DOHH2 (cell line): ENCODE results near the gene DNAH10.

ENCODE experiments used
- H3F3A ChIP-seq: fragments of 200-600 bp; sonication (generic), shearing (Covaris generic); 2 replicates; pipeline ENCODE4 v1.6.0; 2016; ENCODE audit warnings: antibody characterized with exemption, mild to moderate bottlenecking; ENCODE audit not compliant: control insufficient read depth, insufficient read depth
- H3K27ac ChIP-seq: fragments of 200-600 bp; sonication (generic); 2 replicates; pipeline ENCODE4 v1.5.1; 2014; ENCODE audit warnings: low read depth, mild to moderate bottlenecking, low read length, moderate library complexity
- H3K27me3 ChIP-seq: fragments of 200-600 bp; sonication (generic); 2 replicates; pipeline ENCODE4 v1.6.1; 2014; ENCODE audit warnings: mild to moderate bottlenecking, low read length, mixed read lengths; ENCODE audit not compliant: control insufficient read depth
- H3K36me3 ChIP-seq: fragments of 200-600 bp; sonication (generic); 2 replicates; pipeline ENCODE4 v1.6.1; 2014; ENCODE audit warnings: mild to moderate bottlenecking, low read length, moderate library complexity, mixed read lengths; ENCODE audit not compliant: control insufficient read depth
- H3K4me1 ChIP-seq: fragments of 200-600 bp; sonication (generic); 2 replicates; pipeline ENCODE4 v1.6.1; 2014; ENCODE audit warnings: mild to moderate bottlenecking, low read length, mixed read lengths; ENCODE audit not compliant: control insufficient read depth
- H3K4me2 ChIP-seq: fragments of 200-600 bp; sonication (generic); 2 replicates; pipeline ENCODE4 v1.6.0; 2014; ENCODE audit warnings: mild to moderate bottlenecking, low read length, moderate library complexity
- H3K4me3 ChIP-seq: fragments of 200-600 bp; sonication (generic); 2 replicates; pipeline ENCODE4 v1.5.1; 2014; ENCODE audit warnings: mild to moderate bottlenecking, low read length, mixed read lengths
- H3K79me2 ChIP-seq: fragments of 200-600 bp; sonication (generic); 2 replicates; pipeline ENCODE4 v1.6.1; 2014; ENCODE audit warnings: mild to moderate bottlenecking, low read length, mixed read lengths; ENCODE audit not compliant: control insufficient read depth
- H3K9me2 ChIP-seq: fragments of 200-600 bp; sonication (generic); replicated peaks from 2 replicates; pipeline ENCODE4 v1.6.1; 2014; ENCODE audit warnings: mild to moderate bottlenecking, low read length, mixed read lengths; ENCODE audit not compliant: control insufficient read depth
- H3K9me3 ChIP-seq: fragments of 200-600 bp; sonication (generic); 2 replicates; pipeline ENCODE4 v1.6.1; 2014; ENCODE audit warnings: antibody characterized with exemption, low read length, mixed read lengths; ENCODE audit not compliant: control insufficient read depth, insufficient read depth
- H4K20me1 ChIP-seq: fragments of 200-600 bp; sonication (generic); 2 replicates; pipeline ENCODE4 v1.6.0; 2014; ENCODE audit warnings: low read depth, mild to moderate bottlenecking, antibody characterized with exemption, low read length, moderate library complexity; ENCODE audit not compliant: control insufficient read depth, insufficient read depth
- CTCF ChIP-seq: fragments of 200-600 bp; sonication (generic); IDR thresholded peaks from one replicate; pipeline ENCODE4 v1.5.1; 2014; ENCODE audit warnings: antibody characterized with exemption, mild to moderate bottlenecking, low read depth, low read length; ENCODE audit not compliant: poor library complexity, severe bottlenecking
- EZH2phosphoT487 ChIP-seq: fragments of 200-600 bp; sonication (generic); IDR thresholded peaks from 2 replicates; pipeline ENCODE4 v1.6.1; 2017; ENCODE audit warnings: borderline replicate concordance, mild to moderate bottlenecking, antibody characterized with exemption, low read length, moderate library complexity, mixed read lengths

The DNAH10 gene

GRCh38 chr12:123912415-123913380 lies 150.6 kb downstream of the DNAH10 start:
- Histone ChIP-seq H3K4me3 (no peak overlapping the region), H3K36me3 (no peaks in the 10 kb centered on the region), H3K4me2 (no peak overlapping the region), H3K9me3 (no peaks in the 10 kb centered on the region), H3K27me3 (no peaks in the 10 kb centered on the region), H3K27ac (no peak overlapping the region), H3K79me2 (no peaks in the 10 kb centered on the region), H3F3A (peaks cover 11% of the 10 kb centered on the region), H3K9me2 (no peaks in the 10 kb centered on the region), H4K20me1 (no peaks in the 10 kb centered on the region), H3K4me1 (no peaks in the 10 kb centered on the region)
- no peak for TF ChIP-seq CTCF
- TF ChIP-seq EZH2phosphoT487: no peak

- H3K27ac ChIP-seq: no peak overlapping the region
- no peak for TF ChIP-seq EZH2phosphoT487
- no peak for TF ChIP-seq CTCF
- no peaks in the 10 kb centered on the region for H3K9me2 ChIP-seq
- no peaks in the 10 kb centered on the region for H3K36me3 ChIP-seq
- no peaks in the 10 kb centered on the region for H3K9me3 ChIP-seq
- no peaks in the 10 kb centered on the region for H3K4me1 ChIP-seq
- H3K4me3 ChIP-seq: no peak overlapping the region
- no peaks in the 10 kb centered on the region for H3K27me3 ChIP-seq
- H3K79me2 ChIP-seq: no peaks in the 10 kb centered on the region
- no peak overlapping the region for H3K4me2 ChIP-seq
- no peaks in the 10 kb centered on the region for H4K20me1 ChIP-seq
- peaks cover 11% of the 10 kb centered on the region for H3F3A ChIP-seq
These were observed 152.7 kb downstream of the DNAH10 start for GRCh38 chr12:123914726-123915333.

- no peaks in the 10 kb centered on the region for H3K9me3 ChIP-seq
These were observed 154.6 kb downstream of the DNAH10 start for GRCh38 chr12:123916729-123917128.

More at GRCh38 chr12:123916729-123917128, 154.6 kb downstream of the DNAH10 start:
- TF ChIP-seq CTCF (no peak), EZH2phosphoT487 (no peak)
- H3K9me2 ChIP-seq: no peaks in the 10 kb centered on the region
- no peaks in the 10 kb centered on the region for H3K79me2 ChIP-seq
- no peak overlapping the region for H3K4me2 ChIP-seq
- H3F3A ChIP-seq: 0 out of 2 replicates have a peak, but pooled peaks cover 4% of the 10 kb centered on the region
- H3K4me3 ChIP-seq: no peak overlapping the region
- H3K27ac ChIP-seq: no peak overlapping the region
- no peaks in the 10 kb centered on the region for H3K4me1 ChIP-seq
- H3K27me3 ChIP-seq: no peaks in the 10 kb centered on the region
- no peaks in the 10 kb centered on the region for H4K20me1 ChIP-seq
- H3K36me3 ChIP-seq: no peaks in the 10 kb centered on the region
